A549 (cell line): ENCODE results near the gene EPB41L1.

Experiments
- CHD2 ChIP-seq: fragments of 150-350 bp; IDR thresholded peaks from 2 replicates; pipeline ENCODE4 v1.6.1; 2014; ENCODE audit warnings: low read length; ENCODE audit not compliant: partially characterized antibody
- CTCF ChIP-seq: fragments of >200 bp; sonication (Bioruptor Twin); formaldehyde crosslinking; IDR thresholded peaks from 3 replicates; pipeline ENCODE4 v1.5.1; 2016
- ELK1 ChIP-seq: fragments of 150-350 bp; IDR thresholded peaks from 2 replicates; pipeline ENCODE4 v1.6.1; 2014; ENCODE audit warnings: low read depth, mild to moderate bottlenecking, low read length
- NR3C1 ChIP-seq: fragments of >200 bp; sonication (Bioruptor Twin); formaldehyde crosslinking; IDR thresholded peaks from 3 replicates; pipeline ENCODE4 v1.6.1; 2017
- RCOR1 ChIP-seq: fragments of 150-350 bp; IDR thresholded peaks from 2 replicates; pipeline ENCODE4 v1.6.1; 2014; ENCODE audit warnings: antibody characterized with exemption, low read length, low read depth

- TF ChIP-seq CTCF (no peak), RCOR1 (no peak), NR3C1 (no peak), CHD2 (no peak), ELK1 (no peak)
Observed at GRCh38 chr20:36248836-36249235, 94.3 kb downstream of the EPB41L1 start.
